LNCaP clone FGC (cell line): ENCODE measurements around the gene ARHGEF11.

Experiments used
- DNase-seq: peaks from one replicate; pipeline ENCODE4 v3.0.0-alpha.2; 2011; ENCODE audit warnings: low read depth
- H3K4me3 ChIP-seq: 2 replicates; pipeline ENCODE4 v1.5.1; 2011; ENCODE audit warnings: mild to moderate bottlenecking, low read depth, low read length, control low read depth
- TF ChIP-seq, protein P1 (sequence below): IDR thresholded peaks from 2 replicates; pipeline ENCODE4 v1.5.1; 2012; ENCODE audit warnings: mild to moderate bottlenecking; ENCODE audit not compliant: control insufficient read depth, insufficient read depth; ENCODE audit errors: extremely low read depth

ARHGEF11 gene

DNA sequence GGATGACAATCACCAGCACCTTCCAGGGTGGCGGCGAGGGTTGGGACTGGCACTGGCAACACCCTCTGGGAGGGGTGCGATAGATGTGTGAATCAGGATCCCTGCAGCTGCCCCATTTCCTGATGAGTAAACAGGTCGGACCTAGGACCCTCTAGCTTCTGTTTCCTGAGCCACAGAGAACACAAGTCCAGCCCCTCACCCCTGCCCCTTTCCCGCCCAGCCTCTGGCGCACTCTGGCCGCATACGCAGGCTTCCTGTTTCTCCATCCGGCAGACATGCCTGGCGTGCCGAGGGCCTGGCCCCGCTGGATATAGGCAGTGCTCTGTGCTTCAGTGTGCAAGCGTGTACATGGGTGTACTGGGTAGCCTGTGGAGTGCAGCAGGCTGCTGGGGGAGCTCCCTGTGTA lies 147.4 kb downstream of the ARHGEF11 start:
- no peak for DNase-seq
- TF ChIP-seq, protein P1, sequence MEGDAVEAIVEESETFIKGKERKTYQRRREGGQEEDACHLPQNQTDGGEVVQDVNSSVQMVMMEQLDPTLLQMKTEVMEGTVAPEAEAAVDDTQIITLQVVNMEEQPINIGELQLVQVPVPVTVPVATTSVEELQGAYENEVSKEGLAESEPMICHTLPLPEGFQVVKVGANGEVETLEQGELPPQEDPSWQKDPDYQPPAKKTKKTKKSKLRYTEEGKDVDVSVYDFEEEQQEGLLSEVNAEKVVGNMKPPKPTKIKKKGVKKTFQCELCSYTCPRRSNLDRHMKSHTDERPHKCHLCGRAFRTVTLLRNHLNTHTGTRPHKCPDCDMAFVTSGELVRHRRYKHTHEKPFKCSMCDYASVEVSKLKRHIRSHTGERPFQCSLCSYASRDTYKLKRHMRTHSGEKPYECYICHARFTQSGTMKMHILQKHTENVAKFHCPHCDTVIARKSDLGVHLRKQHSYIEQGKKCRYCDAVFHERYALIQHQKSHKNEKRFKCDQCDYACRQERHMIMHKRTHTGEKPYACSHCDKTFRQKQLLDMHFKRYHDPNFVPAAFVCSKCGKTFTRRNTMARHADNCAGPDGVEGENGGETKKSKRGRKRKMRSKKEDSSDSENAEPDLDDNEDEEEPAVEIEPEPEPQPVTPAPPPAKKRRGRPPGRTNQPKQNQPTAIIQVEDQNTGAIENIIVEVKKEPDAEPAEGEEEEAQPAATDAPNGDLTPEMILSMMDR: no peak
- no peak overlapping the region for H3K4me3 ChIP-seq

DNA sequence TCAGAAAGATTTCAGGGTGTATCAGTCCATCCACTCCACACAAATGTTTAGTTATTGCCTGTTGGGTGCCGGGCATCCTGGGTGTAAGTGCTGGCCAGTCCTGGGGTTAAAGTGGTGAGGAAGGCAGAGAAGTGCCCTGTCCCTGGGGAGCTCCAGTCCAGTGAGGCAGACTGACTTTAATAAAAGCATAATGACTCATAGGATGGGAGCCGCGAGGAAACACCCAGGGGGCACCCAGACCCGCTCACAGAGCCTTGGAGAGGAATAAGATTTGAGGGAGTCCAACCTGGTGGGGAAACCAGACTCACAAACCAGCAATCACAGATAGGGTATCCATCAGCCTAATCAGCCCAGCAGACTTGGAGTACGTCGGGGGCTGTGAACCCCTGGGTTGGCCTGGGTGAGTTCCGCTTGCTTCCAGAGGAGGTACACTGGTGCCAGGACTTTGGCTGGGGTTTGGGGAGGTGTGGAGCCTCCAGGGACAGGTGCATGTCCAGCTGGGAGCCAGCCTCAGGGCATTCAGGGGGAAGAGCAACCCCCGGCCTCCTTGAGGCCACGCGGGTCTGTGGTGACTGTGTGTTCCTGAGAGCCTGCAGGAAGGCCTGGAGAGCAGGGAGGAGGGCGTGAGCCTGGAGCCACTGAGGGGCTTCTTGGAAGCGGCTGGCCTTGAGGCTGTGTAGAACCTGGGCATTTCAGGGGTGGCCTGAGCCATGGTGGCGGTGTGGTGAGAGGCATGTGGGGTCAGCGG lies 148.3 kb downstream of the ARHGEF11 start:
- H3K4me3 ChIP-seq: no peak overlapping the region
- no peak for DNase-seq
- TF ChIP-seq, protein P1: no peak

DNA sequence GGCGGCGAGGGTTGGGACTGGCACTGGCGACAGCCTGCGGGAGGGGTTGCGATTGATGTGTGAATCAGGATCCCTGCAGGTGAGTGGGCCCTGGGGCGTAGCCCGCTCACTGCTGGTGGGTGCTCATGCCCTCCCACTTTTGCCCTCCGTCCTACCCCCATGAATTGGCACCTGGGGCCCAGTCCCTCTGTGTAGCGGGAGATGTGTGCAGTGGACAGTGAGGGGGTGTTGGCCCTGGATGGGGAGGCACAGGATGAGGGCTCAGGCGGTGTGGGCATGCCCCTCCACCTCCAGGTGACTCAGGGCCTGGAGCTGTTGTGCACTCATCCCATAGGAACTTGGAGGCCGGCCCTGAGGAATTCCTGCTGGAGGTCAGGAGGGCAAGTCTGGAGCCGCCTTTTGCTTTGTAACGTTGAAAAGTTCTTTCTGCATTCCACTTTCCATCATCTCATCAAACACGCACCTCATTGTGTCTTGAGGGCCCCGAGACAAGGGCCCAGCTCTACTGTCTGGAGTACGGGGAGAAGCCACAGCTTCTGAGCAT lies 149.0 kb downstream of the ARHGEF11 start:
- TF ChIP-seq, protein P1: no peak
- no peak for DNase-seq
- H3K4me3 ChIP-seq: no peak overlapping the region

DNA sequence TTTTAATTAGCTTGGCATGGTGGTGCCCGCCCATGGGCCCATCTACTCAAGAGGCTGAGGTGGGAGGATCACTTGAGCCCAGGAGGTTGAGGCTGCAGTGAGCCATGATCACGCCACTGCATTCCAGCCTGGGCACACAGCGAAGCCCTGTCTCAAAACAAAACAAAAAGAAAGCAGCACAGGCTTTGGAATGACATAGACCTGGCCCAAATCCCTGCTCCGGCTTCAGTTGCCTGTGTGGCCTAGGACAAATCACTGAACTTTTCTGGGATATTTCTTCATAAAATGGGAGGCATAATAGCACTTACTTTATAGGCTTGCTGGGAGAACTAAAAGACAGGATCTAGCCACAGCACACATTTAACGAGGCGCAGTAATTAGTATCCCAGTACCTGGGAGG lies 149.6 kb downstream of the ARHGEF11 start:
- DNase-seq: no peak
- TF ChIP-seq, protein P1: no peak
- H3K4me3 ChIP-seq: no peak overlapping the region

DNA sequence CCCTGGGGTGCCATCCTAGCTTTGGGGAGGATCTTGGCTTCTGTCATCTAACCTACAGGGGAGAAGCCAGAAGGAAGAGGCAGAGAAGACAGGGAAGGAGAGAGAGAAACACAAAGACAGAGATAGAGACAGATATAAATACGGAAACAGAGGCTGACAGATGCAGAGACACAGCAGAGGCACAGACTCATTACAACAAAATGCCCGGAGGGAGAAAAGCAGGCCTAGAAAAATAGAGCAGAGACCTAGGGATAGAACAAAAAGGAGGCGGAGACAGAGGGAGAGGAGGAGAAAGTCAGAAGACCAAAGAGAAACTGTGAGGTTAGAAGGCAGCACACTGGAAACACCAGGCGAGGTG lies 150.1 kb downstream of the ARHGEF11 start:
- TF ChIP-seq, protein P1: no peak
- no peak overlapping the region for H3K4me3 ChIP-seq
- DNase-seq: no peak

DNA sequence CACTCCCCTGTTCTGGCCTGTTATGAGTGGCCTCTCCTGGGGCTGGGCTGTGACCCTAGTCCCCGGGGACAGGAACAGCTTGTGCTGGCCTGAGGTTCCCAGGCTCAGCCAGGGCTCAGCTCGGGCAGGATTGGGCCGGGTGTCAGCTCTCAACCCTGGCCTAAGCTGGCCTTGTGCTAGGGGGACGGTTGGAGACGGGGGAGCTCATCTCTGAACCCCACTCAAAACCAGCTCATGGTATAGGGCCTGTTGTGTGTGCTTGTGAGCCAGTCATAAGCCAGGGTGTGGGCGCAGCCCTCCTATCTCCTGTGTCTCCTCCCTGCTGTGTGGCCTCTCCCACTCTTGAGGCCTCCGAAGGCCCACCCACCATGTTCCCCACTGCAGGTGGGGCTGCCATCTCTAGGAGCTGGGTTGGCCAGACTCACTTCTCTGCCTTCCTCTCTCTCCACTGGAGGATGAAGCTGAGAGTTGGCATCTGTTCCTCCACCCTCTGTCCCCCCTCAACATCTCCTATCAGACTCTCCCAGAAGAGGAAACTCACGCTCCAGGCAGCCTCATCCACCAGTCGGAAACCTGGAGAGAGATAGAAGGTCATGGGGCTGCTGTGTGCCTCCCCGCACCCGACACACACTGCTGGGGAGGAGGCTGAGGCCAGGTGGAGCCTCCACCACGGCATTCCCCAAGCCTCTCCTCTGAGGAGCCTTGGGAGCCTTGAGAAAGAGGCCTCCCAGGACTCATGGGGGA lies 150.7 kb downstream of the ARHGEF11 start:
- TF ChIP-seq, protein P1: no peak
- no peak overlapping the region for H3K4me3 ChIP-seq
- no peak for DNase-seq
